GM12875 (cell line): Measurements from ENCODE around the gene ATAD3C.
"Not testable (repeated sequence)": the region's sequence is repeated elsewhere in the genome, so short reads cannot be mapped to it uniquely, and the experiment has no call there.

Source experiments
- H3K4me3 ChIP-seq: one replicate; pipeline ENCODE4 v1.5.1; 2011; ENCODE audit warnings: low read depth, low read length, control low read depth
- TF ChIP-seq, protein P1 (sequence below): IDR thresholded peaks from 2 replicates; pipeline ENCODE4 v1.5.1; 2011; ENCODE audit warnings: low read depth, mild to moderate bottlenecking, control low read depth, inconsistent platforms, low read length, moderate library complexity, borderline replicate concordance; ENCODE audit not compliant: insufficient read depth

ATAD3C gene

GRCh38 chr1:1403653-1404052, 45.8 kb upstream of the ATAD3C start:
- H3K4me3 ChIP-seq: no peak overlapping the region
- TF ChIP-seq, protein P1, sequence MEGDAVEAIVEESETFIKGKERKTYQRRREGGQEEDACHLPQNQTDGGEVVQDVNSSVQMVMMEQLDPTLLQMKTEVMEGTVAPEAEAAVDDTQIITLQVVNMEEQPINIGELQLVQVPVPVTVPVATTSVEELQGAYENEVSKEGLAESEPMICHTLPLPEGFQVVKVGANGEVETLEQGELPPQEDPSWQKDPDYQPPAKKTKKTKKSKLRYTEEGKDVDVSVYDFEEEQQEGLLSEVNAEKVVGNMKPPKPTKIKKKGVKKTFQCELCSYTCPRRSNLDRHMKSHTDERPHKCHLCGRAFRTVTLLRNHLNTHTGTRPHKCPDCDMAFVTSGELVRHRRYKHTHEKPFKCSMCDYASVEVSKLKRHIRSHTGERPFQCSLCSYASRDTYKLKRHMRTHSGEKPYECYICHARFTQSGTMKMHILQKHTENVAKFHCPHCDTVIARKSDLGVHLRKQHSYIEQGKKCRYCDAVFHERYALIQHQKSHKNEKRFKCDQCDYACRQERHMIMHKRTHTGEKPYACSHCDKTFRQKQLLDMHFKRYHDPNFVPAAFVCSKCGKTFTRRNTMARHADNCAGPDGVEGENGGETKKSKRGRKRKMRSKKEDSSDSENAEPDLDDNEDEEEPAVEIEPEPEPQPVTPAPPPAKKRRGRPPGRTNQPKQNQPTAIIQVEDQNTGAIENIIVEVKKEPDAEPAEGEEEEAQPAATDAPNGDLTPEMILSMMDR: no peak

- TF ChIP-seq, protein P1: no peak
- peak overlapping the region; percentile 100 for H3K4me3 ChIP-seq
Observed at GRCh38 chr1:1406101-1406820, 43.2 kb upstream of the ATAD3C start.

DNA sequence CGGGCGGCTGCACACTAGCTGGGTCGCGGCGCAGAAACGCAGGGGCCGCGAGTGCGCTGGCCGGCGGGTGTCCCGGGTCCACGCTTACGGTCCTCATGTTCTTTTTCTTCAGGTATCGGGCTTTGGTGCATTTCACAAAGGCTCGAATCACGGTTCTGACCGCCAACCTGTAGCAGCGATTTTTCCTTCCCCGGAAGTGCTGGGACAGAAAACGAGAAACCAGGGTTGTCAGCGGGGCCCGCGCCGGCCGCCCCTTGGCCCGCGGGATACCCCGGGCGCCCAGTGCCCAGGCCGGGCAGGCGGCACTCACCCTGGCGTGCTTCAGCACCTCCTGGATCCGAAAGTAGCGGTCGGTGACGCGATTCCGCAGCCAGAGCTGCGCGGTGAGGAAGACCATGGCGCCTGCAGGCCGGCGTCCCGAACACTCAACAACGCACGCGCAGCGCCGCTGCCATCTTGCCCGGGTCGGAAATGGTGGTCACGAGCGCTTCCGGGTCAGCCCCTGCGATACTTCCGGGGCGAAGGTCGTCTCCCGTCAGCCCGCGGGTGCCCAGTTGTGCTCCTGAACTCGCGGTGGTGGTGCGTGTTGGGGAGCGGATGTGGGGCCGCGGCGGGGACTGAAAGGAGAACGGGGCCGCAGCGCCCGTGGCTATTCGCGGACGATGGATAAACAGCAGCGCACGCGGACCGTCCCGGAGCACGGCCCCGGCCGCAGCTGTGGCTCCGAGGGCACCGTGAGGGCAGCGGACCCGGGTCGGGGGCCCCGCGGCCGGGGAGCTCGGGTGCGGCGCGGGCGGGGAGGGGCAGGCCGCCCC, 42.5 kb upstream of the ATAD3C start, which contains the start of gene MRPL20:
MRPL20 (minus strand) TSS at position 473 of the 815 bp plus-strand sequence; CDS start at position 397, 76 bp downstream.
- TF ChIP-seq, protein P1: no peak

GRCh38 chr1:1407636-1408318, 41.7 kb upstream of the ATAD3C start:
- TF ChIP-seq, protein P1: peak; percentile 16; the same call in 1 of the 2 replicates

More for the DNA sequence above, 42.5 kb upstream of the ATAD3C start, which contains the start of gene MRPL20:
- H3K4me3 ChIP-seq: peak within 1 kb of the TSS; percentile 100

GRCh38 chr1:1410238-1410637, 39.3 kb upstream of the ATAD3C start:
- H3K4me3 ChIP-seq: not testable (repeated sequence)

More at GRCh38 chr1:1407636-1408318, 41.7 kb upstream of the ATAD3C start:
- H3K4me3 ChIP-seq: peak overlapping the region; percentile 100

DNA sequence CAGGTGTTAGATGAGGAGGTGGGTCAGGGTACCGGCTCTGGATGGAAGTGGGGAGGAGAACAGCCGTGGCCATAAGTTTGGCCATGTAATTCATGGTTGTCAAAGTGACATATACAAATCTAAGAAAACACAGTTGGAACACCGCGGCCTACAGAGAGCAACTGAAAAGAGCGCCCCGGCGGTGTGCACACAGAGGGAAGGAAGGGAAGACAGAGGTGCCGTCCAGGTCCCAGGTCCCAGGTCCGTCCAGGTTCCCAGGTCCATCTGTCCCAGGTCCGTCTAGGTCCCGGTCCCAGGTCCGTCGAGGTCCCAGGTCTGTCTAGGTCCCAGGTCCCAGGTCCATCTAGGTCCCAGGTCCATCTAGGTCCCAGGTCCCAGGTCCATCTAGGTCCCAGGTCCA, 37.9 kb upstream of the ATAD3C start:
- H3K4me3 ChIP-seq: no peak overlapping the region
- TF ChIP-seq, protein P1: no peak

DNA sequence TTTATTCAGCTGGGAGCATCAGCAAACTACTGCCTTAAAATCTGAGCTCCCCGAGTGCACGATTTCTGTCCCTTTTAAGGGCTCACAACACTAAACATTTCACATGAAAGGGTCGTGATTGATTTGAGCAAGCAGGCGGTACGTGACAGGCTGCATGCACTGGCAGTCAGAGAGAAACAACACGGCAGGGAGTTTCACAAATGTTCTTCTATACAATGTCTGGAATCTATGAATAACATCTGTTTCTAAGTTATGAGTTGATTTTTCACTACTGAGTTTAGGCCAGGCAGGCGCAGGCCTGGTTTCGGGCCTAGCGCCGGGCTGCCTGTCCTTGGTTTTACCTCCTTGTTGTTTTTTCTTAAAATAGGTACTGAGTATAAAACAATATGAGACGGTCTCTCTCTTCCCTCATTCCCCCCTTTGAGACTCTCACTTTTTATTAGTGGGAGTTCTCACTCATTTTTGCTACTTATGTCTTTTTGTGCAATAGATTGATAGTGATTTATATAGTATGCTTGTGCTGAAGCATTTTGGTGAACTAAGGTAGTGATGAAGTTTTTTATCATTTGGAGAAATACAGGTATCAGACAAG, 37.1 kb upstream of the ATAD3C start:
- H3K4me3 ChIP-seq: not testable (repeated sequence)

DNA sequence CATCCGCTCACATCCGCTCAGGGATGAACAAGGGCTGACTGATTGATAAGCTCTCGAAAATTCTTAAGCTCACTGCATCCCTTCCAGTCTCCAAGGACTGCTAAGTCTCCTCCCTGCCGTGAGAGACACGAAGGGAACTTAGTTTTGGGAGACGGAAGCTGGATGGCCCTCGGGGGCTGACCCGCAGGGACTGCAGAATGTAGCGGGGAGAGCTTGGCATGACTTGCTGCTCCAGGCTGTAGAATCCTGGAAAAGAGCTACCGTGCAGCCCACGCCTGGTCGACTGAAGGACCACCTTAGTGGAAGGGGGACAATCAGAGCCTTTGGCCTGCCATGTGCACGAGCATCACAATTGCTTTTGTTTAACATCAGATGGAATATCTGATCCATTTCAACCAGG, 33.7 kb upstream of the ATAD3C start:
- H3K4me3 ChIP-seq: no peak overlapping the region
- TF ChIP-seq, protein P1: no peak

GRCh38 chr1:1417396-1417795, 32.1 kb upstream of the ATAD3C start:
- H3K4me3 ChIP-seq: not testable (repeated sequence)

GRCh38 chr1:1417825-1418463, 31.5 kb upstream of the ATAD3C start:
- not testable (repeated sequence) for H3K4me3 ChIP-seq
